HG02852 (cell line): ENCODE results near the gene RTN1.
A peak's percentile ranks its signal among the peaks of the same experiment; 100 is the strongest.

Source experiments
- ATAC-seq: cut with Tn5 transposase; IDR thresholded peaks from one replicate; pipeline ENCODE4 v1.9.1; 2021; ENCODE audit warnings: mild to moderate bottlenecking, moderate library complexity; ENCODE audit not compliant: unreplicated experiment

RTN1 gene

DNA sequence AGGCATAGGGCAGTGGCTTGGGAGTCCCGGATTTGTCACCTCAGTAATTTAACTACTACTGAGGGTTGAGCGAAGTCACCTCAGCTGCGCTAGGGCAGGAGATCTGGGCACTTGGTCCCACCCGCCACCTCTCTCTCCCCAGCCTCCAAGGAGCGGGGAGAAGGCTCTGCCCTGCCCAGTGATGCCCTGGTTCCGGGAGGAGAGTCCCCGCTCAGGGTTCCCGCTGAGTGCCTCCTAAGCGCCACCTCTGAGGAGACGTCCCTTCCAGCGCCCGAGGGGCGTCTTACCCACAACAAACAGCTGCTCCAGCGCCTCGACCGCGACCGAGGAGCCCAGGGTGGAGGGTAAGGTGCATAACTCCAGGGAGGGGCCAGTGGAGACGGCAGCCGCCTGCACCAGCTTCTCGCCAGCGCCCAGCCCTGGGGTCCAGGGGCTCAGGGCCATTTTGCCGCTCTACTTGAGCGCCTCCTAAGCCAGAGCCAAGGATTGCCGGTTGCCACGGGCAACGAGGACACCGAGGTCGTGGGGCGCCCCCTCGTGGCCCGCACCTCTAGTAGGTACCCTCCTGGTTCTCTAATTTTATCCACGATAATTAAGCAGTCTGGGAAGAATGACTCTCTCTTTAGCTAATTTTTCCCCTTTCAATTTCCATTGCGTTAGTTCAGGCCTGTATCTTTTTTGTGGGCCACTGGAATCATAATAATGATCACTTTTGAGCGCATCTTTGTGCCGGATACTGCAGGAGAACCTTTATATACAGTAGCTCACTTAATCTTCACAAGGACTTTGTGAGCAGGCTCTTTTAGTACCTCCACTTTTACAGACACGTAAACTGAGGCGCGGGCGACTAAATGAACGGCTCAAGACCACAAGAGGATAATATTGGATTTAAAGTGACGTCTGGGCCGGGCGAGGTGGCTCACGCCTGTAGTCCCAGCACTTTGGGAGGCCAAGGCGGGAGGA, 294.0 kb downstream of the RTN1 start, which contains the start of gene CCDC175:
CCDC175 (minus strand) TSS at position 481 of the 963 bp plus-strand sequence; CDS start at position 444, 37 bp downstream.
- peak; percentile 96 for ATAC-seq

DNA sequence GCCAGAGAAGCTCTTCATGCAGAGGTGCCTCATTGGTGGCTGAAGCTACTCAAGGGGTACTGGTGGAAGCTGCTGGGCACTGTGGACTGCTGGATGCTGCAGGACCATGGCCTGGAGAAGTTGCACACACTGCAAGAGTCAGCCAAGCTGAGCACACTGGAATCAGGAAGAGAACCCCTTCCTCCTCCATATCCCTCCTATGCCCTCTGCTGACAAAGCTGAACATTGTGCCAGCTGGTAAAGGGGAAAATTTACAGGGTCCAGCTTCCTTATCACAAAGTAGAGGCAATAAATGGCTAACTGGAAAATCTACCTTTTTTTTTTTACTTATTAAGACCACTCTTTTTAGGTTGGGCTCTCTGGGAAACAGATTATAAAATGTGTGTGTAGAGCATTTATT, 300.5 kb downstream of the RTN1 start:
- no peak for ATAC-seq

DNA sequence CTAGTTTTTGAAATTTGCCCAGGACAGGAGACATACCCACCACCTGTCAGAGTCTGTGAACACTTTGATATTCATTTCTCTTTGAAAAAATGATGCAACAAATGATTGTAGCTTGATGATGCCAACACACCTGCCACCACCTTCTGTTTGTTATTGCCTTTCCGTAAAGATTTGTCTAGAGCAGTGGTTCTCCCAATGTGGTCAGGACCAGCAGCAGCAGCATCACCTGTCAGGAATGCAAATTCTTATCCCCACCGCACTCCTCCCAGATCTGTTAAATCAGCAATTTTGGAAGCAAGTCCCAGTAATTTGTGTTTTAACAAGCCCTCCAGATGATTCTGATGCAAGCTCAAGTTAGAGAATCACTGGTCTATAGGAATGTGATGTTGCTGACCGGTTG, 303.9 kb downstream of the RTN1 start:
- no peak for ATAC-seq

DNA sequence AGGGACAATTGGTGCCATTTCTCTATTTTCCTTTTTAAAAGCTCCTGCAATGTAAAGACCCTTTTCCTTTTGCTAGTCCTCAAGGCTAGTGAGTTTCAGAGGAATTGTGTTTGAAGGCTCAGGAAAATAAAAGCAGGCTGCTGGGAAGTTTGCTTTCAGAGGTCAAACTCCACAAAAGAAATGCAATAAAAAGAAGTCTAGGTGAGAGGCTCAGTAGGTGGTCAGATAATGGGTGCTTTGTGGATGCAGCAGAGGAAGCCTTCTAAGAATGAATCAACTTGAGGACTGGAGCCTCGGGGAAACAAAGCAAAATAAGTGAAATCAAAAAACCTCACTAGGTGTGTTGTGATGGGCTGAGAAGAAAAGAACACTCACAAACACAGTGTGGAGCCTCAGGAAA, 304.3 kb downstream of the RTN1 start:
- ATAC-seq: no peak

DNA sequence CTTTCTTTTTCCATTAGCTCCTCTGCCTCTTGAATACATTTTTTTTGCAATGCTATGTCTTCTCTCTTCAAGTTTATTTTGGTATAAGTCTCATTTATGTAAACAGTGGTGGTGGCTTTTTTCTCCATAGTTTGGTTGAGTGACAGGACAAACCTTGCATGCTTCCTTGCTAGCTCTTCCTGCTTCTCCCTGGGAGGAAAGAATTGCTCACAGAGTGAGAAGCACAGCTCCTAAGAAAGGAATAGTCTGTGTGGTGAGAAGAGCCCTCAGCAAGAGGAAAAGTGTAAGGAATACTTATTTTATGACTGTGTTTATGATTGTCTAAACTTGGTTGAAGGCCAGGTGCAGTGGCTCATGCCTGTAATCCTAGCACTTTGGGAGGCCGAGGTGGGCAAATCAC, 305.5 kb downstream of the RTN1 start:
- no peak for ATAC-seq

DNA sequence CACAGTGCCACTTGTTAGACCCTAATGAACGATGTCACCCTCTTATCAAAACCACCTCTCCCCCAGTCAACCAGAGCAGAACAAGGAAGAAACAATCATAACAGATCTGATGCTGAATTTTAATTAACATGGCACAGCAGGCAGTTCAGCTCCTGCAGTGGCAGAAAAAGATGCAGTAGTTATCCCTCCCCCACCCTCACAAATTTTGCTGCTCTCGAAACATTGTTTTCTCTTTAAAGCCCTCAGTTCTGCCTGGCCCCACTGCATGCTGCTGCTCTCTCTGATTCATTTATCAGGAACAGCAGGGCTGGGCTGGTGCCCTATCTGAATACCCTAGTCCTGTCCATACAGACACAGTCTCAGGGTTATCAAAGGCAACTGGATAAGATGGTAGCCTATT, 306.2 kb downstream of the RTN1 start:
- no peak for ATAC-seq

DNA sequence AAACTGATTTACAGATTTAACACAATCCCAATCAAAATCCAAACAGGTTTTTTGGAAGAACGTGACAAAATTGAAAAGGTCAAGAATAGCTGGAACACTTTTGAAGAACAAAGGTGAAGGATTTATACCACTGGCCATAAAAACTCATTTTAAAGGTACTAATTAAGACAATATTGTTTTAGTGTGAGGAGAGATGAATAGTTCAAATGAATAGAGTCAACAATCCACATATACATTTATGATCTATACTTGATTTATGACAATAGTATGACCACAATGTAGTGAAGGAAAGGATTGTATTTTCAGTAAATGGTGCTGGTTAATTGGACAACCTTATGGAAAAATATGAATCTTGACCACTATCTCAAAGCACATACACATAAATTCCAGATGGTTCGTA, 323.3 kb downstream of the RTN1 start:
- ATAC-seq: no peak
